ENCODE data around the gene PLAC8L1.

DNA sequence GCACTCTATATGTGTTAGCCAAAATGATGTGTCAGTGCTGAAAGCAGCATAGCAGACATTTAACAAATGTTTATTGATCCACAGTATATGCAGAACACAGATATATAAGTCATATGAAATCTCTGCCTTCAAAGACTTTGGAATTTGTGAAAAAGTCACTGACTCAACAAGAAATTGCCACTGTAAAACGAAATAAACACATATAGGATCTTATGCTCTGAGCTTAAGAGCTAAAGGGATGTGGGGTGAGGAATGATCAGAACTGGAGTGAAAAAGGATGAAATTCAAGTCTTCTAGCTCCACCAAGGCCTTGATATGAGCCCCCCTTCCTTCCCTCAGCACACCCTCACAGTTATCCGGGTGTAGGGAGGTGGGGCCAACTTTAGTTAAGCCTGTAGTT lies 49.9 kb downstream of the PLAC8L1 start:
- TF ChIP-seq, protein P1, sequence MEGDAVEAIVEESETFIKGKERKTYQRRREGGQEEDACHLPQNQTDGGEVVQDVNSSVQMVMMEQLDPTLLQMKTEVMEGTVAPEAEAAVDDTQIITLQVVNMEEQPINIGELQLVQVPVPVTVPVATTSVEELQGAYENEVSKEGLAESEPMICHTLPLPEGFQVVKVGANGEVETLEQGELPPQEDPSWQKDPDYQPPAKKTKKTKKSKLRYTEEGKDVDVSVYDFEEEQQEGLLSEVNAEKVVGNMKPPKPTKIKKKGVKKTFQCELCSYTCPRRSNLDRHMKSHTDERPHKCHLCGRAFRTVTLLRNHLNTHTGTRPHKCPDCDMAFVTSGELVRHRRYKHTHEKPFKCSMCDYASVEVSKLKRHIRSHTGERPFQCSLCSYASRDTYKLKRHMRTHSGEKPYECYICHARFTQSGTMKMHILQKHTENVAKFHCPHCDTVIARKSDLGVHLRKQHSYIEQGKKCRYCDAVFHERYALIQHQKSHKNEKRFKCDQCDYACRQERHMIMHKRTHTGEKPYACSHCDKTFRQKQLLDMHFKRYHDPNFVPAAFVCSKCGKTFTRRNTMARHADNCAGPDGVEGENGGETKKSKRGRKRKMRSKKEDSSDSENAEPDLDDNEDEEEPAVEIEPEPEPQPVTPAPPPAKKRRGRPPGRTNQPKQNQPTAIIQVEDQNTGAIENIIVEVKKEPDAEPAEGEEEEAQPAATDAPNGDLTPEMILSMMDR (conservative IDR thresholded peaks at IDR 0.05 in 1 of 2, IDR thresholded peaks at IDR 0.05 in 1 of 2; ENCODE audit: extremely low read depth in 1 of 2, insufficient read depth in 1 of 2, low read depth in 1 of 2, low read length in 2 of 2), result no peak
- TF ChIP-seq EZH2 (IDR thresholded peaks at IDR 0.05; ENCODE audit: borderline replicate concordance, low read length), result no peak

Data from mammary epithelial cell (primary cell).